Stimulated activated naive B cell treated with anti-CD40 and anti-IgM and Interleukin-4, amounts not matched to agents 10 μg/mL and 1 μg/mL and 100 μg/mL, for 72 hours (primary cell): ENCODE results near the gene TXNIP.

Experiments
- ATAC-seq, 2 donors: fragments of 150-1000 bp; cut with Tn5 transposase; replicated peaks; 2 replicates each; pipeline ENCODE4 v1.10.0; 2021; ENCODE audit warnings: moderate library complexity in 1 of 2
- DNase-seq: peaks from one replicate; pipeline ENCODE4 v3.0.0; 2021
- H3K27ac Mint-ChIP-seq: one replicate; pipeline ENCODE4 v1.8.0; 2022; ENCODE audit warnings: mild to moderate bottlenecking, mixed read lengths
- H3K27me3 Mint-ChIP-seq, 2 donors: one replicate each; pipeline ENCODE4 v1.8.0; 2022; ENCODE audit warnings: mixed read lengths in 2 of 2
- H3K36me3 Mint-ChIP-seq, 2 donors: one replicate each; pipeline ENCODE4 v1.8.0; 2022; ENCODE audit warnings: mixed read lengths in 2 of 2, mild to moderate bottlenecking in 1 of 2
- H3K4me1 Mint-ChIP-seq, 2 donors: one replicate each; pipeline ENCODE4 v1.8.0; 2022; ENCODE audit warnings: mixed read lengths in 2 of 2, mild to moderate bottlenecking in 1 of 2
- H3K4me3 Mint-ChIP-seq, 2 donors: one replicate each; pipeline ENCODE4 v1.8.0; 2022; ENCODE audit warnings: mild to moderate bottlenecking in 2 of 2, mixed read lengths in 2 of 2, moderate library complexity in 1 of 2
- H3K9me3 Mint-ChIP-seq, 2 donors: one replicate each; pipeline ENCODE4 v1.8.0; 2022; ENCODE audit warnings: mixed read lengths in 2 of 2, mild to moderate bottlenecking in 1 of 2

TXNIP gene

GRCh38 chr1:145957443-145958319 is 38.7 kb downstream of the TXNIP start, which contains the start of gene LIX1L:
LIX1L (minus strand) TSS chr1:145958017; CDS start chr1:145957927, 90 bp downstream.
- Mint-ChIP-seq H3K27ac (peak within 1 kb of the TSS; percentile 94), H3K4me3 (peak within 1 kb of the TSS; percentile 82 to 85), H3K27me3 (no peaks in the 10 kb centered on the region), H3K36me3 (peaks cover 2 to 5% of the 10 kb centered on the region in 2 donors), H3K4me1 (peaks cover 41 to 83% of the 10 kb centered on the region in 2 donors), H3K9me3 (no peaks in the 10 kb centered on the region)
- ATAC-seq (peak; percentile 92 to 93), DNase-seq (peak; percentile 93)

GRCh38 chr1:145956781-145957442 is 39.5 kb downstream of the TXNIP start:
- peaks cover 2 to 5% of the 10 kb centered on the region in 2 donors for H3K36me3 Mint-ChIP-seq
- DNase-seq (no peak), ATAC-seq (no peak)
- peak overlapping the region; percentile 82 to 85 for H3K4me3 Mint-ChIP-seq
- H3K9me3 Mint-ChIP-seq = no peaks in the 10 kb centered on the region
- peak overlapping the region; percentile 52 for H3K27ac Mint-ChIP-seq
- no peaks in the 10 kb centered on the region for H3K27me3 Mint-ChIP-seq
- peaks cover 38 to 77% of the 10 kb centered on the region in 2 donors for H3K4me1 Mint-ChIP-seq

GRCh38 chr1:145956361-145956760 is 40.0 kb downstream of the TXNIP start:
- Mint-ChIP-seq H3K27ac (no peak overlapping the region), H3K27me3 (no peaks in the 10 kb centered on the region)

GRCh38 chr1:145955436-145955835 is 40.9 kb downstream of the TXNIP start:
- no peak overlapping the region for H3K27ac Mint-ChIP-seq
- H3K27me3 Mint-ChIP-seq = no peaks in the 10 kb centered on the region
- DNase-seq (no peak), ATAC-seq (no peak)
- no peak overlapping the region for H3K4me3 Mint-ChIP-seq
- H3K4me1 Mint-ChIP-seq = peaks cover 31 to 68% of the 10 kb centered on the region in 2 donors
- no peaks in the 10 kb centered on the region for H3K9me3 Mint-ChIP-seq
- peaks cover 7 to 10% of the 10 kb centered on the region in 2 donors for H3K36me3 Mint-ChIP-seq

More at GRCh38 chr1:145956361-145956760, 40.0 kb downstream of the TXNIP start:
- no peaks in the 10 kb centered on the region for H3K9me3 Mint-ChIP-seq
- DNase-seq = no peak
- no peak for ATAC-seq
- peaks cover 35 to 76% of the 10 kb centered on the region in 2 donors for H3K4me1 Mint-ChIP-seq
- peaks cover 7 to 10% of the 10 kb centered on the region in 2 donors for H3K36me3 Mint-ChIP-seq
- peak overlapping the region; percentile 82 to 85 for H3K4me3 Mint-ChIP-seq

- no peak for ATAC-seq
- H3K27me3 Mint-ChIP-seq = no peaks in the 10 kb centered on the region
- H3K27ac Mint-ChIP-seq = no peak overlapping the region
- peaks cover 13% of the 10 kb centered on the region in 2 donors for H3K36me3 Mint-ChIP-seq
- peaks cover 29 to 62% of the 10 kb centered on the region in 2 donors for H3K4me1 Mint-ChIP-seq
- DNase-seq = no peak
- H3K4me3 Mint-ChIP-seq = no peak overlapping the region
- H3K9me3 Mint-ChIP-seq = no peaks in the 10 kb centered on the region
Observed at GRCh38 chr1:145953861-145954260, 42.5 kb downstream of the TXNIP start.

GRCh38 chr1:145952903-145953302 is 43.5 kb downstream of the TXNIP start:
- H3K4me3 Mint-ChIP-seq = no peak overlapping the region
- H3K4me1 Mint-ChIP-seq = peaks cover 25 to 52% of the 10 kb centered on the region in 2 donors
- no peaks in the 10 kb centered on the region for H3K9me3 Mint-ChIP-seq
- DNase-seq = no peak
- no peak for ATAC-seq
- no peak overlapping the region for H3K27ac Mint-ChIP-seq
- no peaks in the 10 kb centered on the region for H3K27me3 Mint-ChIP-seq
- H3K36me3 Mint-ChIP-seq = peaks cover 13% of the 10 kb centered on the region in 2 donors

GRCh38 chr1:145951526-145951925 is 44.9 kb downstream of the TXNIP start:
- DNase-seq (no peak), ATAC-seq (no peak)
- Mint-ChIP-seq H3K4me1 (peaks cover 19 to 44% of the 10 kb centered on the region in 2 donors), H3K9me3 (no peaks in the 10 kb centered on the region), H3K36me3 (peaks cover 13 to 19% of the 10 kb centered on the region in 2 donors), H3K27me3 (no peaks in the 10 kb centered on the region), H3K4me3 (no peak overlapping the region), H3K27ac (no peak overlapping the region)

GRCh38 chr1:145949219-145949618 is 47.2 kb downstream of the TXNIP start:
- no peaks in the 10 kb centered on the region for H3K27me3 Mint-ChIP-seq
- H3K9me3 Mint-ChIP-seq = no peaks in the 10 kb centered on the region
- peaks cover 16 to 25% of the 10 kb centered on the region in 2 donors for H3K36me3 Mint-ChIP-seq
- H3K27ac Mint-ChIP-seq = no peak overlapping the region
- no peak overlapping the region for H3K4me3 Mint-ChIP-seq
- no peak for ATAC-seq
- H3K4me1 Mint-ChIP-seq = peaks cover 8 to 23% of the 10 kb centered on the region in 2 donors
- no peak for DNase-seq

- ATAC-seq (no peak), DNase-seq (no peak)
- Mint-ChIP-seq H3K27ac (no peak overlapping the region), H3K4me1 (peaks cover 9 to 14% of the 10 kb centered on the region in 2 donors), H3K27me3 (no peaks in the 10 kb centered on the region), H3K9me3 (no peaks in the 10 kb centered on the region), H3K4me3 (no peak overlapping the region), H3K36me3 (peaks cover 23 to 27% of the 10 kb centered on the region in 2 donors)
Observed at GRCh38 chr1:145947551-145947950, 48.8 kb downstream of the TXNIP start.

GRCh38 chr1:145946477-145946986 is 49.8 kb downstream of the TXNIP start:
- Mint-ChIP-seq H3K27ac (no peak overlapping the region), H3K4me1 (peaks cover 8 to 10% of the 10 kb centered on the region in 2 donors)
- no peak for ATAC-seq

GRCh38 chr1:145944532-145944931 is 51.8 kb downstream of the TXNIP start:
- Mint-ChIP-seq H3K9me3 (no peaks in the 10 kb centered on the region), H3K4me1 (peaks cover 5% of the 10 kb centered on the region in 2 donors), H3K27me3 (no peaks in the 10 kb centered on the region), H3K36me3 (peaks cover 29 to 34% of the 10 kb centered on the region in 2 donors), H3K4me3 (no peak overlapping the region), H3K27ac (no peak overlapping the region)
- ATAC-seq = no peak
- DNase-seq = no peak

More at GRCh38 chr1:145946477-145946986, 49.8 kb downstream of the TXNIP start:
- DNase-seq = no peak
- H3K9me3 Mint-ChIP-seq = no peaks in the 10 kb centered on the region
- H3K36me3 Mint-ChIP-seq = peaks cover 29% of the 10 kb centered on the region in 2 donors
- H3K4me3 Mint-ChIP-seq = no peak overlapping the region
- H3K27me3 Mint-ChIP-seq = no peaks in the 10 kb centered on the region

- Mint-ChIP-seq H3K4me3 (no peak overlapping the region), H3K9me3 (no peaks in the 10 kb centered on the region), H3K4me1 (peaks cover 0 to 2% of the 10 kb centered on the region in 2 donors), H3K27me3 (no peaks in the 10 kb centered on the region), H3K27ac (peak overlapping the region; percentile 15), H3K36me3 (peaks cover 27 to 31% of the 10 kb centered on the region in 2 donors)
- no peak for ATAC-seq
- no peak for DNase-seq
Observed at GRCh38 chr1:145942871-145943270, 53.5 kb downstream of the TXNIP start.
